ENCODE measurements around the gene KLC1.
A peak's percentile ranks its signal among the peaks of the same experiment; 100 is the strongest.

The KLC1 gene

GRCh38 chr14:103735815-103736545 lies 107.0 kb downstream of the KLC1 start:
- no peak for DNase-seq (ENCODE audit: low spot score)

GRCh38 chr14:103736546-103737431 lies 107.8 kb downstream of the KLC1 start:
- no peak for DNase-seq (ENCODE audit: low spot score)

DNA sequence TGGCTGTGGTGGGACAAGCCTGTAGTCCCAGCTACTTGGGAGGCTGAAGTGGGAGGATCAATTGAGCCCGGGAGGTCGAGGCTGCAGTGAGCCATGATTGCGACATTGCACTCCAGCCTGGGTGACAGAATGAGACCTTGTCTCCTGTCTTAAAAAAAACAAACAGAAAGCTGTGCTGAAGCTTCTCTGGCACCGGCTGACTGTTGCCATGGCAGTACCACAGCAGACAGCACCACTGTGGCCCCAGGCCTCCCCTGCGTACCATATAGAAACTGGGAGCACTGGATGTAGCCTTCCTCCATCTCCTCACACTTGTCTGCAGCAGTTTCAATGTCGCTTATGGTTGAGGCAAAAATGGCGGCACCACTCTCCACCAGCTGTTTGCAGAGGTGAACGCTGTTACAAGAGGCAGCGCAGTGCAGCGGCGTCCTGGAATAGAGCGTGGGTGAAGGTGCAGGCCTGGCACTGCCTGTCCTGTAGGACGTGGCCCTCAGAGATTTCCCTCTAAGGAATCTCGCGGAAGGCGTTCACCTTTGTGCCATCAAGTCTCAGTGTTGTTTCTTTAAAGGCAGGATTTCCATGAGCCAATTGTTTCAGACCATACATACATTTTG lies 108.5 kb downstream of the KLC1 start:
- no peak for DNase-seq (ENCODE audit: low spot score)

DNA sequence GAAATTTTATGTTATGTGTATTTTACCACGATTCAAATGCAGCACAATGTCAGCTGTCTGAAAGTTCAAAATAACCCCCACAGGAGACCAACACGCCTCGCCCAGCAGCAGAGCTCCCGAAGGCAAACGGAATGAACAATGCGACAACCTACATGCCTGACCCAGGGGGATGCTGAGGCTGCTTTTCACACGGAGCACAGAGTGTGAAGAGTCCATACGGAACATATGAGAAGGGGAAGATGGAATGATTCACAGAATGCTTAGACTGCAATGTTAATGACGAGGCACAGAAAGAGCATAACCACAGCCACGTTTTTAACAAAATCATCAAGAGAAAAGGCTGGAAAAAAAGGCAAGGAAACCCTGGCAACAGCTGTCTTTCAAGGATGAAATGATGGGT lies 109.2 kb downstream of the KLC1 start:
- DNase-seq (ENCODE audit: low spot score) = no peak

- DNase-seq (ENCODE audit: low spot score) = no peak
Observed at GRCh38 chr14:103738701-103739451, 109.9 kb downstream of the KLC1 start.

DNA sequence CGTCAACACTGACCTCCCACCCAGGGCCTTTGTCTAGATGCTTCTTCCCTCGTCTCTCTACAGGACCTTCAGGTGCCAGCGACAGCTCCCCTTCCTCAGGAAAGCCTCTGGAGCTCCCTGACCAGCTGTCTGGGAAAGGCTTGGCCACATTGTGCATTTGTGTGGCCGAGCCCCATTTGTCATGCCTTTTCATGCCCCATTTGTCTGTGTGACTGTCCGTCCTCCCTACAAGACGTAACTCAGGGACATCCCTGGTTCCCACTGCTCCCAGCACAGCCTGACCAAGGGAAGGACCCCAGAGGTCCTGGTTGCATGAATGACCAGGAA lies 110.4 kb downstream of the KLC1 start:
- no peak for DNase-seq (ENCODE audit: low spot score)

- DNase-seq (ENCODE audit: low spot score) = no peak
Observed at GRCh38 chr14:103739793-103740501, 110.9 kb downstream of the KLC1 start.

DNA sequence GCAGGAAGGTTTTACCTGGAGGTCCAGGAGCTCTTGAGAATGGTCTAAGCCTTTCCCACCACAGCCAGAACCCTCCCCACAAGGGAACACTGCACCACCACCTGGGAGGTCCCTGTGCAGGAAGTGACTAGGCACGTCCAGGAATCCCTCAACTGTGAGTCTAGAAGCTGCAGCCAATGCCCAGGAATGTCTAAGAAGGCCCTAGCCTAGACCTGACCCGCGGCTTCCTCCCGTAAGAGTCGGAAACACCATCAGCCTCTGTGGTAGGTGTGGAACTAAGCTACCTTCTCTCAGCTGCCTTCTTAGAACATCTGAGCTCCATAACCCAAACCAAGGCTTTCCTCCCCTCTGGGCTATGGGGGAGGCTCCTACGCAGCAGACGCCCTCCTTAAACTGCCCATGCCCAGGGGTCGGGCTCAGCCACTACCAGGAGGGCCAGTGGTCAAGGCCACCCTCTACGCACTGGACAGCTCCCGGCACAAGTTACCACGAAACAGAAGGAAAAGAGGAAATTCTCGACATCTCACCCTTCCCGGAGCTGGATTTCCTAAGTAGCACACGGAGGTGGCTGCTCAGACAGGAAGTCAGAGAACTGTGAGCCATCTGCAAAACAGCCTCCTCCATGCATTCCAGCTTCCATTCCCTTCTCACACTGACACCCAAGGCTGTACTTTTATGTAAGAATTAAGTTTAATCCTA lies 112.1 kb downstream of the KLC1 start:
- peak; percentile 42 for DNase-seq (ENCODE audit: low spot score)

GRCh38 chr14:103741876-103742275 lies 112.9 kb downstream of the KLC1 start:
- no peak for DNase-seq (ENCODE audit: low spot score)

- DNase-seq (ENCODE audit: low spot score) = no peak
Observed at GRCh38 chr14:103742499-103743255, 113.7 kb downstream of the KLC1 start.

DNA sequence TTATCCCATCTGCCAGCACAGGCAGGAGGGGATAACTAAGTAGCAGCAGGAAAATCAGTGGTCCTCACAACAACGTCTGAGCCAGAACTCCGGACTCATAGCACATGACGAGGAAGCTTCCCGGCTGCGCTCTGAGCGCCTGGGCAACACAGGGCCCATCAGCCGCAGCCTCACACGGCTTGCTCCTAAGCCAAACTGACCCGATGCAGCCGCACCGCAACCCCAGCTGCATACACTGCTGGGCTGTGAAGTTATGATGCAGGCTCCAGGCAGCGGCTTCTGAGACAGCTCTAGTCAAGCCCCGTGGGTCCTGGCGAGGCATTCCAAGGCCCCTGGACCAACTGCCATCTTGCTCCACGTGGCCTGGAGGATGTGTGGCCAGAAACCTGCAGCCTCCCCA lies 114.7 kb downstream of the KLC1 start:
- DNase-seq (ENCODE audit: low spot score) = no peak

GRCh38 chr14:103744621-103745395 lies 115.8 kb downstream of the KLC1 start:
- DNase-seq (ENCODE audit: low spot score) = no peak

DNA sequence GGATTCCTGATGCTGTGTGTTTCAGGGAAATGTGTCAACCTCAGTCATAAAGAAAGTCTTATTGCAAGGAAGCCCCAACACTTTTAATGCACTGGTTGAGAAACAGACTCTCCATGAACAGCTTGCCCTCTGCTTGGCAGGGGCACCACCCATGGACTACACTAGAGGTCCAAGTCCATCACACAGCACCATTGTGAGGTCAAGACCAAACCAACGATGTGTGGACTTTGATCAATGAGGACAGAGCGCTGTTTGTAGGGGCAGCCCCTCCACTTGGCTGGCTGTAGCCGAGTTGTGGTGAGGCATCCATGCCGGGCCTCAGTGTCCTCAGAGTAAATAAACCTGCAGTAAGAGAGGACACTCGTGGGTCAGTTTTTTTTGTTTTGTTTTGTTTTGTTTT lies 116.4 kb downstream of the KLC1 start:
- no peak for DNase-seq (ENCODE audit: low spot score)

GRCh38 chr14:103746701-103747100 lies 117.7 kb downstream of the KLC1 start:
- DNase-seq (ENCODE audit: low spot score) = peak; percentile 77

DNA sequence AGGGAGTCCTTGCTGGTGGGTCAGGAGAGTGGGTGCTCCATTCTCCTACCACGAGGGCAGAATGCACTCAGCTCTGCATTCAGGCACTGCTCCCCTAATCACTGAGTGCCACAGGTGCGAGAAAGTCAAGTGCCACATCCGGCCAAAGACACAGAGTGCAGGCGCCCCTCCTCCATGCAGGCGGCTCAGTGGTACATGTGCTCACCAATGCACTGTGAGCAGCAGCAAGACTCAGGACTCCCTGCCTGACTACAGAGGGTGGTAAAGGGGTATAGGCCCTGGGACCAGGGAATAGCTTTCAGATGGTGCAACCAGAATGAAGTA lies 119.5 kb downstream of the KLC1 start:
- DNase-seq (ENCODE audit: low spot score) = no peak

- no peak for DNase-seq (ENCODE audit: low spot score)
Observed at GRCh38 chr14:103749452-103749851, 120.4 kb downstream of the KLC1 start.

DNA sequence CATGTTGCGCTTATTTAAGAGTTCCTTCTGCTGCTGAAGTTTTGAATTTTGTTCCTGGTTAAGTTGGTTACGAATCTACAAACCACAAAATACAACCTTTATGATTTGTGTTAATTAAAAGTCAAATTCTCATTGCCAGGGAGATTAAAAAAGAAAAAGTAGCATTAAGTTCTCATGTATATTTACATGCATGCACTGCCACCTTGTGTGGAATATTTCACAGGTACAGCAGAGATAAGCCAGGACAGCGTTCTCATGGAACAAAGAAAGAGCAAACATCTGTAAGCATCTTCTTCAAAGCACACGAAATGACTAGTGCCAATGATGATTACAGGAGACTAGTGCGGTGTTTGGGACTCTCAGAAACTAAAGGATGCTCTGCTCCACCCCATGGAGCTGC lies 120.8 kb downstream of the KLC1 start:
- no peak for DNase-seq (ENCODE audit: low spot score)

Data from kidney tubule cell (primary cell).